ENCODE results near the gene SHROOM4.

- TF ChIP-seq, protein P1, sequence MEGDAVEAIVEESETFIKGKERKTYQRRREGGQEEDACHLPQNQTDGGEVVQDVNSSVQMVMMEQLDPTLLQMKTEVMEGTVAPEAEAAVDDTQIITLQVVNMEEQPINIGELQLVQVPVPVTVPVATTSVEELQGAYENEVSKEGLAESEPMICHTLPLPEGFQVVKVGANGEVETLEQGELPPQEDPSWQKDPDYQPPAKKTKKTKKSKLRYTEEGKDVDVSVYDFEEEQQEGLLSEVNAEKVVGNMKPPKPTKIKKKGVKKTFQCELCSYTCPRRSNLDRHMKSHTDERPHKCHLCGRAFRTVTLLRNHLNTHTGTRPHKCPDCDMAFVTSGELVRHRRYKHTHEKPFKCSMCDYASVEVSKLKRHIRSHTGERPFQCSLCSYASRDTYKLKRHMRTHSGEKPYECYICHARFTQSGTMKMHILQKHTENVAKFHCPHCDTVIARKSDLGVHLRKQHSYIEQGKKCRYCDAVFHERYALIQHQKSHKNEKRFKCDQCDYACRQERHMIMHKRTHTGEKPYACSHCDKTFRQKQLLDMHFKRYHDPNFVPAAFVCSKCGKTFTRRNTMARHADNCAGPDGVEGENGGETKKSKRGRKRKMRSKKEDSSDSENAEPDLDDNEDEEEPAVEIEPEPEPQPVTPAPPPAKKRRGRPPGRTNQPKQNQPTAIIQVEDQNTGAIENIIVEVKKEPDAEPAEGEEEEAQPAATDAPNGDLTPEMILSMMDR (IDR thresholded peaks at IDR 0.05), result no peak
- TF ChIP-seq POLR2AphosphoS5 (IDR thresholded peaks at IDR 0.05), result no peak
Measured at GRCh38 chrX:50858548-50858947, 44.6 kb upstream of the SHROOM4 start.

Measured in gastroesophageal sphincter (tissue), 3 donors.